ENCODE results near the gene TMEM240.

GRCh38 chr1:1538989-1539309 is 1.5 kb downstream of the TMEM240 start:
- TF ChIP-seq EZH2 (IDR thresholded peaks at IDR 0.05; ENCODE audit: insufficient read depth, poor library complexity, severe bottlenecking), result no peak
- TF ChIP-seq EZH2phosphoT487 (IDR thresholded peaks at IDR 0.05; ENCODE audit: insufficient read depth, low read depth), result no peak

Data from GM23248 (cell line).